K562 (cell line): ENCODE measurements around the gene NRDE2. TPM values are rescaled to one million over a fixed set of nuclear protein-coding genes. Genes with fewer than 3 reads are reported as not detected.

ENCODE experiments used
- ATAC-seq: fragments of 200-7000 bp; cut with Tn5 transposase; 3 replicates; pipeline ENCODE4 v1.9.1; 2020; ENCODE audit warnings: moderate library complexity
- BruUV-seq: library from RNA; stranded (reverse); fragments of 400-500 nt; replicated peaks from 2 replicates; lab custom pipeline; 2021; lab: Mats Ljungman, UMichigan
- CTCF ChIA-PET: fragments of 300-600 bp; formaldehyde crosslinking; extraction: SDS; loops from one replicate; lab custom pipeline; 2021; ENCODE audit warnings: low intra/inter-chr PET ratio; lab: Yijun Ruan, JAX
- POLR2A ChIA-PET: fragments of 300-600, 350-650 bp; sonication (Branson Sonifier 250); formaldehyde crosslinking; extraction: SDS; loops from one replicate; lab custom pipeline; 2021; ENCODE audit warnings: antibody characterized with exemption, inconsistent platforms; lab: Yijun Ruan, JAX
- DNase-seq, 4 experiments: peaks; one replicate each; pipeline versions ENCODE4 v3.0.0 to v3.0.0-alpha.2; 2011 to 2018; ENCODE audit warnings: low spot score in 3 of 4, mixed read lengths in 3 of 4; ENCODE audit errors: extremely low read depth in 1 of 4
- FAIRE-seq: peaks from 2 replicates; lab custom pipeline; 2011; peaks lifted over from hg19 to GRCh38; lab: Jason Lieb, UNC
- H2AFZ ChIP-seq: 2 replicates; pipeline ENCODE4 v1.6.0; 2011; ENCODE audit warnings: low read depth, low read length, control low read depth, inconsistent platforms
- H3K27ac ChIP-seq: fragments of 200-600 bp; 3 replicates; pipeline ENCODE4 v1.8.0; 2011; ENCODE audit warnings: low read depth, mild to moderate bottlenecking, control low read depth, inconsistent platforms, low read length, moderate library complexity, mixed read lengths; ENCODE audit errors: extremely low read depth
- H3K27me3 ChIP-seq, 2 experiments: fragments of 300-600 bp in 1 of 2; 2 replicates in 1 of 2; 3 replicates in 1 of 2; pipeline versions ENCODE4 v1.6.0 to v1.8.0; 2011; ENCODE audit warnings: inconsistent platforms in 2 of 2, low read length in 2 of 2, mild to moderate bottlenecking in 1 of 2, mixed read lengths in 1 of 2, moderate library complexity in 1 of 2; ENCODE audit not compliant: control insufficient read depth in 2 of 2, insufficient read depth in 2 of 2
- H3K36me3 ChIP-seq: fragments of 300-600 bp; 3 replicates; pipeline ENCODE4 v1.8.0; 2011; ENCODE audit warnings: mild to moderate bottlenecking, low read length, inconsistent platforms; ENCODE audit not compliant: control insufficient read depth, insufficient read depth
- H3K4me1 ChIP-seq, 2 experiments: fragments of 200-600 bp in 1 of 2; replicated peaks in 1 of 2; 2 replicates in 1 of 2; 3 replicates in 1 of 2; pipeline versions ENCODE4 v1.5.1 to v1.8.0; 2011; ENCODE audit warnings: inconsistent platforms in 2 of 2, low read length in 2 of 2, mild to moderate bottlenecking in 1 of 2, mixed read lengths in 1 of 2, moderate library complexity in 1 of 2; ENCODE audit not compliant: control insufficient read depth in 2 of 2, insufficient read depth in 2 of 2
- H3K4me2 ChIP-seq: 2 replicates; pipeline ENCODE4 v1.6.1; 2011; ENCODE audit warnings: low read length, control low read depth, inconsistent platforms, mixed read lengths; ENCODE audit not compliant: insufficient read depth
- H3K4me3 ChIP-seq: fragments of 200-600 bp; sonication (generic), shearing (Covaris generic); 2 replicates; pipeline ENCODE4 v1.5.1; 2016; ENCODE audit warnings: control low read depth, inconsistent platforms
- H3K79me2 ChIP-seq: fragments of 200-600 bp; 3 replicates; pipeline ENCODE4 v1.8.0; 2011; ENCODE audit warnings: low read length, inconsistent platforms; ENCODE audit not compliant: control insufficient read depth, insufficient read depth
- H3K9ac ChIP-seq, 2 experiments: 2 replicates each; pipeline versions ENCODE4 v1.6.0 to v1.6.1; 2011; ENCODE audit warnings: low read depth in 2 of 2, low read length in 2 of 2, control low read depth in 1 of 2, inconsistent platforms in 1 of 2, mild to moderate bottlenecking in 1 of 2, mixed read lengths in 1 of 2; ENCODE audit not compliant: insufficient read depth in 1 of 2
- H3K9me1 ChIP-seq: one replicate; pipeline ENCODE4 v1.6.0; 2011; ENCODE audit warnings: inconsistent platforms, mild to moderate bottlenecking, low read length, moderate library complexity; ENCODE audit not compliant: control insufficient read depth, insufficient read depth
- H3K9me3 ChIP-seq: replicated peaks from 2 replicates; pipeline ENCODE4 v1.5.1; 2011; ENCODE audit warnings: low read depth, low read length, inconsistent platforms; ENCODE audit not compliant: control insufficient read depth, insufficient read depth
- H4K20me1 ChIP-seq: replicated peaks from 2 replicates; pipeline ENCODE4 v1.6.1; 2011; ENCODE audit warnings: low read length, inconsistent platforms, mixed read lengths; ENCODE audit not compliant: control insufficient read depth, insufficient read depth
- CHD4 ChIP-seq: fragments of 200-600 bp; sonication (generic); IDR thresholded peaks from 3 replicates; pipeline ENCODE4 v1.6.1; 2012; ENCODE audit warnings: low read depth, mild to moderate bottlenecking, mixed read lengths, low read length, inconsistent platforms; ENCODE audit not compliant: insufficient read depth, insufficient replicate concordance, poor library complexity, severe bottlenecking
- ILF3 ChIP-seq: fragments of 450-650 bp; IDR thresholded peaks from 2 replicates; pipeline ENCODE4 v1.6.1; 2018; ENCODE audit warnings: antibody characterized with exemption, mild to moderate bottlenecking, moderate library complexity, borderline replicate concordance
- KDM4B ChIP-seq, 2 experiments: fragments of 450-650 bp in 1 of 2; sonication (generic) in 1 of 2; IDR thresholded peaks; 2 replicates each; pipeline ENCODE4 v1.6.1; 2016 to 2017; ENCODE audit warnings: borderline replicate concordance in 2 of 2, antibody characterized with exemption in 1 of 2, low read depth in 1 of 2, mild to moderate bottlenecking in 1 of 2
- NBN ChIP-seq: fragments of 450-650 bp; IDR thresholded peaks from 2 replicates; pipeline ENCODE4 v1.6.1; 2016; ENCODE audit warnings: low read depth, mild to moderate bottlenecking
- NR4A1 ChIP-seq, 2 experiments: fragments of 250-450 bp in 1 of 2; fragments of 450-650 bp in 1 of 2; sonication (Bioruptor Pico) in 1 of 2; IDR thresholded peaks; 2 replicates each; pipeline versions ENCODE4 v1.4.0 to v1.6.1; 2016 to 2020; ENCODE audit warnings: mild to moderate bottlenecking in 2 of 2, missing compliant biosample characterization in 1 of 2, missing genetic modification characterization in 1 of 2, moderate library complexity in 1 of 2
- SUPT5H ChIP-seq: fragments of 450-650 bp; IDR thresholded peaks from 2 replicates; pipeline ENCODE4 v1.6.1; 2016
- TCF3 ChIP-seq: sonication (generic); formaldehyde crosslinking; IDR thresholded peaks from 2 replicates; pipeline ENCODE4 v1.4.0; 2020; ENCODE audit warnings: mild to moderate bottlenecking, missing genetic modification reagents
- U2AF1 ChIP-seq: fragments of 200-400 bp; formaldehyde crosslinking; optimal IDR thresholded peaks from 2 replicates; pipeline ENCODE3; 2017; ENCODE audit warnings: mild to moderate bottlenecking, low read depth, low read length, moderate library complexity
- WGBS: fragments of 100-300 bp; shearing (Covaris generic); methylation state at CpG from one replicate; pipeline ENCODE4 v1.1.6; 2016; ENCODE audit warnings: low coverage, mixed read lengths; ENCODE audit not compliant: insufficient coverage; ENCODE audit errors: missing lambda C conversion rate; 5-methylcytosine and 5-hydroxymethylcytosine counted together
- in situ Hi-C: fragments of 300-500 bp; cut with MboI; formaldehyde crosslinking; loops from 4 replicates; pipeline ENCODE4 v1.15.0; 2018; ENCODE audit warnings: inconsistent platforms, mixed read lengths
- intact Hi-C: fragments of 100-400 bp; cut with micrococcal nuclease; formaldehyde crosslinking; loops from 2 replicates; pipeline ENCODE4 v1.14.2; 2022
- polyA plus RNA-seq, 8 experiments: library from polyadenylated mRNA; depleted of rRNA in 4 of 8; stranded (reverse) in 5 of 8; unstranded in 3 of 8; fragments of >200 nt; fragmentation: Nextera tagmentation in 2 of 8; fragmentation: Illumina TruSeq in 1 of 8; extraction: Ambion mirVana in 2 of 8; extraction: Trizol in 1 of 8; gene quantifications; 2 replicates each; pipeline versions ENCODE4 v1.2.1 to v1.2.3, GENCODE V29; 2011 to 2014; ENCODE audit warnings: inconsistent platforms in 1 of 8, missing spikeins in 1 of 8
- total RNA-seq, 7 experiments: library from RNA; depleted of rRNA in 6 of 7; stranded (reverse); fragments of >200 nt in 6 of 7; fragmentation: Illumina TruSeq in 2 of 7; extraction: Trizol in 2 of 7; gene quantifications; 2 replicates each; pipeline versions ENCODE4 v1.2.1 to v1.2.3, GENCODE V29; 2011 to 2021; ENCODE audit warnings: low replicate concordance in 1 of 7

Gene NRDE2
- total and polyA plus RNA-seq, 9 of the 15 experiments (the other 6 are each of a cell fraction or from before 2014, with no cell fraction given), result 3.3 to 15.0 (median 8.4) TPM

DNA sequence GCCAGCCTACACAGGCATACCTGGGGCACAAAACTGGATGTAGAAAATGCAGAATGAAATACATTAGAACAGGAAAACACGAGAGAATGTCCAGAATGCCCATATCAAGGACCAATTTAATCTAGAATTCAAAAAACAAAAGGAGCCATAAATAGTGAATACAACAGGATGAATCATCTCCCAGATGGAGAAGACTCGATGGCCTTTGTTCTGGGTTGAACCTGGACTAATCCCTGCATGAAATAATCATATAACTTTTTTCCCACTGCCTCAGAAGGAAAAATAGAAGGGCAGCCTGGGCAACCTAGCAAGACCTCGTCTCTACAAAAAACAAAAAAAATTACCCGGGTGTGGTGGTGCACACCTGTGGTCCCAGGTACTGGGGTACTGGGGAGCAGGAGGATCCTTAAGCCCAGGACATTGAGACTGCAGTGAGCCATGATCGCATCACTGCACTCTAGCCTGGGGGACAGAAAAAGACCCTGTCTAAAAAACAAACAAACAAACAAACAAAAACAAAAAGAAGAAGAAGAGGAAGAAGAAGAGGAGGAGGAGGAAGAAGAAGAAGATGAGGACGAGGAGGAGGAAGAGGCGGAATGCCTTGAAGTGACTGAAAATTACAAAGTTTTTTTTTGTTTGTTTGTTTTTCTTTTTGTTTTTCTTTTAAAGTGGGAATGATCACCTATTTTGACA is 30.3 kb upstream of the NRDE2 start:
- POLR2A ChIA-PET, result no interaction called here
- ATAC-seq (no peak), DNase-seq (no peak), FAIRE-seq (no peak)
- no peaks in the 10 kb centered on the region for H3K79me2 ChIP-seq
- H3K4me2 ChIP-seq, result no peak overlapping the region
- H3K9ac ChIP-seq, result no peak overlapping the region
- CTCF ChIA-PET, result no interaction called here
- WGBS, result 7% methylated on average over 7 of the region's 7 CpGs
- intact Hi-C loops (no loop called here), in situ Hi-C loops (no loop called here)
- no peaks in the 10 kb centered on the region for H3K9me1 ChIP-seq
- BruUV-seq, result no TSS peak
- no peaks in the 10 kb centered on the region for H3K36me3 ChIP-seq
- no peak overlapping the region for H2AFZ ChIP-seq
- H3K27ac ChIP-seq, result no peak overlapping the region
- TF ChIP-seq ILF3 (no peak), CHD4 (no peak), SUPT5H (no peak), KDM4B (IDR thresholded peaks at IDR 0.05; ENCODE audit: borderline replicate concordance in 2 of 2, low read depth in 1 of 2) (no peak), NR4A1 (CRISPR knock-in tag; IDR thresholded peaks at IDR 0.05) (no peak), NR4A1 (tag; IDR thresholded peaks at IDR 0.05) (no peak), NBN (no peak), U2AF1 (no peak), TCF3 (no peak)
- no peaks in the 10 kb centered on the region for H3K9me3 ChIP-seq
- H3K4me1 ChIP-seq, result no peaks in the 10 kb centered on the region; a peak in 1 of 5 replicates
- H3K27me3 ChIP-seq, result peaks cover 9 to 26% of the 10 kb centered on the region in 2 experiments
- no peaks in the 10 kb centered on the region for H4K20me1 ChIP-seq
- no peak overlapping the region for H3K4me3 ChIP-seq
